Measurements from ENCODE around the gene SMARCD2.
A peak's percentile ranks its signal among the peaks of the same experiment; 100 is the strongest.
"Not testable (repeated sequence)": the region's sequence is repeated elsewhere in the genome, so short reads cannot be mapped to it uniquely, and the experiment has no call there.

SMARCD2 gene

GRCh38 chr17:63842540-63843386, at the start of gene SMARCD2:
SMARCD2 (minus strand) TSS chr17:63842685; CDS start chr17:63842674, 11 bp downstream.
- peak; percentile 99 for DNase-seq

GRCh38 chr17:63889026-63889848, 46.8 kb upstream of the SMARCD2 start:
- peak; percentile 39 for DNase-seq

- not testable (repeated sequence) for DNase-seq
Observed at GRCh38 chr17:63885119-63885518, 42.6 kb upstream of the SMARCD2 start.

GRCh38 chr17:63882626-63883126, 40.2 kb upstream of the SMARCD2 start:
- not testable (repeated sequence) for DNase-seq

GRCh38 chr17:63881935-63882601, 39.6 kb upstream of the SMARCD2 start, which contains the start of gene GH2:
GH2 (minus strand) TSS chr17:63881944; CDS start chr17:63881801, 143 bp downstream.
- DNase-seq = peak; percentile 70

- not testable (repeated sequence) for DNase-seq
Observed at GRCh38 chr17:63881337-63881736, 38.9 kb upstream of the SMARCD2 start.

- no peak for DNase-seq
Observed at GRCh38 chr17:63880706-63881105, 38.2 kb upstream of the SMARCD2 start.

- not testable (repeated sequence) for DNase-seq
Observed at GRCh38 chr17:63878413-63878812, 35.9 kb upstream of the SMARCD2 start.

- DNase-seq = not testable (repeated sequence)
Observed at GRCh38 chr17:63874693-63875092, 32.2 kb upstream of the SMARCD2 start.

- DNase-seq = not testable (repeated sequence)
Observed at GRCh38 chr17:63874061-63874626, 31.7 kb upstream of the SMARCD2 start.

- not testable (repeated sequence) for DNase-seq
Observed at GRCh38 chr17:63873577-63873976, 31.1 kb upstream of the SMARCD2 start, which contains the start of gene CSH2. CSH2 (minus strand) TSS chr17:63873677; CDS start chr17:63873614, 63 bp downstream.

GRCh38 chr17:63871646-63872365, 29.3 kb upstream of the SMARCD2 start:
- DNase-seq = not testable (repeated sequence)

GRCh38 chr17:63870292-63870665, 27.8 kb upstream of the SMARCD2 start:
- DNase-seq = not testable (repeated sequence)

- DNase-seq = not testable (repeated sequence)
Observed at GRCh38 chr17:63869491-63870291, 27.2 kb upstream of the SMARCD2 start.

- DNase-seq = not testable (repeated sequence)
Observed at GRCh38 chr17:63866625-63867024, 24.1 kb upstream of the SMARCD2 start.

- no peak for DNase-seq
Observed at GRCh38 chr17:63859257-63859656, 16.8 kb upstream of the SMARCD2 start.

GRCh38 chr17:63856425-63856824, 13.9 kb upstream of the SMARCD2 start:
- not testable (repeated sequence) for DNase-seq

GRCh38 chr17:63855185-63855584, 12.7 kb upstream of the SMARCD2 start:
- DNase-seq = no peak

GRCh38 chr17:63854709-63855108, 12.2 kb upstream of the SMARCD2 start:
- DNase-seq = no peak

GRCh38 chr17:63853260-63853659, 10.8 kb upstream of the SMARCD2 start:
- DNase-seq = no peak

- DNase-seq = no peak
Observed at GRCh38 chr17:63850401-63850800, 7.9 kb upstream of the SMARCD2 start.

Data from CD4-positive, alpha-beta T cell treated with Interleukin-17A for 1 hour (primary cell).